IMR-90 (cell line): ENCODE measurements around the gene GRIN2A. TPM values are rescaled to one million over a fixed set of nuclear protein-coding genes. Genes with fewer than 3 reads are reported as not detected.

ENCODE experiments used
- ATAC-seq: fragments of 200-7000 bp; cut with Tn5 transposase; 2 replicates; pipeline ENCODE4 v1.9.1; 2020; ENCODE audit warnings: low read depth, mild to moderate bottlenecking, moderate library complexity
- BruUV-seq: library from RNA; stranded (reverse); fragments of 400-500 nt; replicated peaks from 2 replicates; lab custom pipeline; 2021; lab: Mats Ljungman, UMichigan
- CTCF ChIA-PET: fragments of 300-600 bp; formaldehyde crosslinking; extraction: SDS; loops from one replicate; lab custom pipeline; 2021; ENCODE audit warnings: antibody characterized with exemption; lab: Yijun Ruan, JAX
- POLR2A ChIA-PET: fragments of 300-600 bp; sonication (Branson Sonifier 250); formaldehyde crosslinking; loops from one replicate; lab custom pipeline; 2022; ENCODE audit warnings: antibody characterized with exemption; ENCODE audit not compliant: unreplicated experiment; lab: Charles Lee
- DNase-seq: peaks from one replicate; pipeline ENCODE4 v3.0.0; 2013
- H2AFZ ChIP-seq: replicated peaks from 2 replicates; pipeline ENCODE3; 2013; ENCODE audit warnings: low read length, mild to moderate bottlenecking; ENCODE audit not compliant: poor library complexity
- H2AK5ac ChIP-seq: 2 replicates; pipeline ENCODE4 v1.6.1; 2013; ENCODE audit warnings: low read depth, low read length, inconsistent platforms
- H2AK9ac ChIP-seq: replicated peaks from 2 replicates; pipeline ENCODE3; 2013; ENCODE audit warnings: mild to moderate bottlenecking, low read depth, low read length, moderate library complexity; ENCODE audit not compliant: poor library complexity
- H2BK120ac ChIP-seq: 2 replicates; pipeline ENCODE4 v1.6.1; 2013; ENCODE audit warnings: low read depth, low read length, inconsistent platforms
- H2BK15ac ChIP-seq: 3 replicates; pipeline ENCODE4 v1.6.1; 2013; ENCODE audit warnings: low read depth, low read length, inconsistent platforms
- H2BK20ac ChIP-seq: 2 replicates; pipeline ENCODE4 v1.6.1; 2013; ENCODE audit warnings: low read depth, mild to moderate bottlenecking, inconsistent platforms, low read length, moderate library complexity
- H2BK5ac ChIP-seq: 2 replicates; pipeline ENCODE4 v1.6.1; 2013; ENCODE audit warnings: mild to moderate bottlenecking, low read depth, low read length, inconsistent platforms; ENCODE audit not compliant: poor library complexity, severe bottlenecking
- H3K14ac ChIP-seq: replicated peaks from 2 replicates; pipeline ENCODE4 v1.6.1; 2013; ENCODE audit warnings: low read depth, low read length, inconsistent platforms
- H3K18ac ChIP-seq: 2 replicates; pipeline ENCODE4 v1.6.1; 2013; ENCODE audit warnings: low read depth, low read length, control low read depth
- H3K23ac ChIP-seq: 2 replicates; pipeline ENCODE4 v1.6.1; 2013; ENCODE audit warnings: low read depth, low read length, inconsistent platforms
- H3K27ac ChIP-seq: 2 replicates; pipeline ENCODE4 v1.5.1; 2013; ENCODE audit warnings: mild to moderate bottlenecking, control low read depth, low read length; ENCODE audit not compliant: insufficient read depth
- H3K27me3 ChIP-seq: 2 replicates; pipeline ENCODE4 v1.6.1; 2013; ENCODE audit warnings: low read length; ENCODE audit not compliant: control insufficient read depth, insufficient read depth
- H3K36me3 ChIP-seq: 2 replicates; pipeline ENCODE4 v1.6.1; 2013; ENCODE audit warnings: low read length, mixed read lengths; ENCODE audit not compliant: control insufficient read depth, insufficient read depth
- H3K4ac ChIP-seq: 2 replicates; pipeline ENCODE4 v1.6.1; 2013; ENCODE audit warnings: low read depth, low read length, inconsistent platforms
- H3K4me1 ChIP-seq: 2 replicates; pipeline ENCODE4 v1.6.1; 2013; ENCODE audit warnings: low read length, mixed read lengths; ENCODE audit not compliant: control insufficient read depth, insufficient read depth
- H3K4me2 ChIP-seq: 2 replicates; pipeline ENCODE4 v1.6.1; 2013; ENCODE audit warnings: low read depth, mild to moderate bottlenecking, control low read depth, low read length, moderate library complexity
- H3K4me3 ChIP-seq: 2 replicates; pipeline ENCODE4 v1.5.1; 2013; ENCODE audit warnings: low read depth, mild to moderate bottlenecking, control low read depth, low read length, moderate library complexity; ENCODE audit not compliant: insufficient read depth
- H3K56ac ChIP-seq: 2 replicates; pipeline ENCODE4 v1.6.1; 2013; ENCODE audit warnings: low read length, inconsistent platforms; ENCODE audit not compliant: insufficient read depth; ENCODE audit errors: extremely low read depth
- H3K79me1 ChIP-seq, 2 experiments: 2 replicates each; pipeline ENCODE4 v1.6.1; 2013; ENCODE audit warnings: low read length in 2 of 2, inconsistent platforms in 1 of 2, low read depth in 1 of 2
- H3K9ac ChIP-seq: 2 replicates; pipeline ENCODE4 v1.6.1; 2013; ENCODE audit warnings: low read depth, low read length, control low read depth
- H3K9me1 ChIP-seq: 2 replicates; pipeline ENCODE4 v1.6.1; 2013; ENCODE audit warnings: low read length, inconsistent platforms; ENCODE audit not compliant: insufficient read depth
- H3K9me3 ChIP-seq: 2 replicates; pipeline ENCODE4 v1.6.1; 2013; ENCODE audit warnings: low read length; ENCODE audit not compliant: control insufficient read depth, insufficient read depth
- H4K20me1 ChIP-seq: 2 replicates; pipeline ENCODE4 v1.6.1; 2013; ENCODE audit warnings: low read length, inconsistent platforms; ENCODE audit not compliant: insufficient read depth
- H4K5ac ChIP-seq: 2 replicates; pipeline ENCODE4 v1.6.1; 2013; ENCODE audit warnings: mild to moderate bottlenecking, low read depth, low read length, control low read depth
- H4K8ac ChIP-seq, 2 experiments: 2 replicates each; pipeline ENCODE4 v1.6.1; 2013; ENCODE audit warnings: low read depth in 2 of 2, low read length in 2 of 2, control low read depth in 1 of 2, inconsistent platforms in 1 of 2
- H4K91ac ChIP-seq: 2 replicates; pipeline ENCODE4 v1.6.1; 2013; ENCODE audit warnings: low read depth, low read length, inconsistent platforms; ENCODE audit not compliant: insufficient read depth
- CHD1 ChIP-seq: IDR thresholded peaks from 2 replicates; pipeline ENCODE4 v1.6.1; 2012; ENCODE audit warnings: low read depth, low read length, improper control_type of control experiment
- CTCF ChIP-seq: conservative IDR thresholded peaks from 2 replicates; pipeline ENCODE4 v1.5.1; 2012; ENCODE audit warnings: mild to moderate bottlenecking, low read depth, low read length, improper control_type of control experiment
- FOS ChIP-seq: fragments of 150-350 bp; IDR thresholded peaks from 2 replicates; pipeline ENCODE4 v1.6.1; 2016; ENCODE audit warnings: low read depth, low read length
- MAFK ChIP-seq: IDR thresholded peaks from 2 replicates; pipeline ENCODE4 v1.6.1; 2012; ENCODE audit warnings: low read depth, low read length, improper control_type of control experiment
- RAD21 ChIP-seq: IDR thresholded peaks from 2 replicates; pipeline ENCODE4 v1.6.1; 2012; ENCODE audit warnings: low read length, improper control_type of control experiment
- WGBS, 2 experiments: methylation state at CpG; one replicate each; pipeline versions ENCODE4 v1.1.5 to v1.1.7; 2013; ENCODE audit warnings: missing lambda C conversion rate in 2 of 2; ENCODE audit not compliant: insufficient read length in 1 of 2; ENCODE audit errors: extremely low coverage in 2 of 2; 5-methylcytosine and 5-hydroxymethylcytosine counted together
- dilution Hi-C: fragments of 300-500 bp; cut with HindIII; formaldehyde crosslinking; loops from one replicate; pipeline ENCODE4 v1.14.3; 2018; ENCODE audit warnings: low sequenced_read_pairs; ENCODE audit not compliant: unreplicated experiment
- in situ Hi-C: fragments of 300-500 bp; cut with MboI; formaldehyde crosslinking; loops from 3 replicates; pipeline ENCODE4 v1.14.3; 2019; ENCODE audit warnings: low sequenced_read_pairs, inconsistent platforms, mixed read lengths
- intact Hi-C: fragments of 100-400 bp; cut with micrococcal nuclease; formaldehyde crosslinking; loops from 2 replicates; pipeline ENCODE4 v1.10.0; 2022
- polyA plus RNA-seq, 3 experiments: library from polyadenylated mRNA; depleted of rRNA; stranded (reverse); fragments of >200 nt; gene quantifications; 2 replicates each; pipeline ENCODE4 v1.2.3, GENCODE V29; 2012; ENCODE audit warnings: low replicate concordance in 1 of 3
- total RNA-seq: library from RNA; depleted of rRNA; stranded (reverse); fragments of >200 nt; gene quantifications from 2 replicates; pipeline ENCODE4 v1.2.3, GENCODE V29; 2012

The GRIN2A gene
- total and polyA plus RNA-seq, 2 of the 4 experiments (the other 2 are of a cell fraction) = under 0.01 TPM; not detected in 1

DNA sequence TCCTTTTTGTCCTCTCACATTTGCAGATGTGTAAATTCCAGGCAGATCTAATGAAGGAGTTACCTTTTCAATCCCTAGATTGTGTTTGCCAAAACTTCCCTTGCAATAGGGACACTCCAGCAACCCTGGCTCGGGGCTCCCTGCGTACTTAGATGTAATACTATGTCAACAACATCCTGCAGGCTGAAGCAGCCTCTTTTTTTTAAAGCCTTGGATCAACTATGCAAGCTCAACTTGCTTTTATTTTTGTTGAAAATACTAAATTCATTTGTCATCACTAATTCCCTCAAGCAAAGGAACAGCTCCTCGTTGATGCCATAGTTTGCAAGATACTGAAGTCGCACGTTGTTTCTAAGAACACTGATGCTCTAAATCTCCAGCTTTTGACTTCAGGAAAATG lies 59.1 kb downstream of the GRIN2A start:
- H2BK120ac ChIP-seq = no peak overlapping the region
- ChIA-PET CTCF (interaction anchor here (0.5 kb wide), 1 partner anchor 27 kb away, joined by 3 read pairs; no protein-coding TSS in a partner anchor), POLR2A (no interaction called here)
- in situ Hi-C loops (no loop called here), dilution Hi-C loops (no loop called here), intact Hi-C loops (no loop called here)
- no peak for ATAC-seq
- H3K18ac ChIP-seq = no peak overlapping the region
- no peak overlapping the region for H2AK9ac ChIP-seq
- H4K5ac ChIP-seq = no peak overlapping the region
- H2AK5ac ChIP-seq = no peak overlapping the region
- no peak overlapping the region for H3K4ac ChIP-seq
- H3K9ac ChIP-seq = no peak overlapping the region
- no peak overlapping the region for H3K14ac ChIP-seq
- no peak overlapping the region for H3K56ac ChIP-seq
- H3K27me3 ChIP-seq = no peaks in the 10 kb centered on the region
- no peak overlapping the region for H2BK15ac ChIP-seq
- H2BK20ac ChIP-seq = no peak overlapping the region
- H2AFZ ChIP-seq = no peak overlapping the region
- no peaks in the 10 kb centered on the region for H3K36me3 ChIP-seq
- H4K8ac ChIP-seq = no peak overlapping the region
- no peak overlapping the region for H3K23ac ChIP-seq
- H2BK5ac ChIP-seq = no peak overlapping the region
- no peaks in the 10 kb centered on the region for H3K79me1 ChIP-seq
- no peaks in the 10 kb centered on the region for H3K9me1 ChIP-seq
- WGBS, 2 experiments = 57% methylated on average over 3 of the region's 5 CpGs; no CpG with 5 or more reads in 1 of the 2 experiments
- H4K20me1 ChIP-seq = no peaks in the 10 kb centered on the region
- H3K4me3 ChIP-seq = no peak overlapping the region
- no peak overlapping the region for H4K91ac ChIP-seq
- no peak overlapping the region for H3K4me2 ChIP-seq
- peaks cover 11% of the 10 kb centered on the region for H3K9me3 ChIP-seq
- BruUV-seq = no TSS peak
- DNase-seq = no peak
- TF ChIP-seq RAD21 (no peak), FOS (no peak), MAFK (no peak), CTCF (no peak), CHD1 (no peak)
- H3K4me1 ChIP-seq = no peaks in the 10 kb centered on the region
- H3K27ac ChIP-seq = no peak overlapping the region
